ENCODE results near the gene EPHB1.

Gene EPHB1

DNA sequence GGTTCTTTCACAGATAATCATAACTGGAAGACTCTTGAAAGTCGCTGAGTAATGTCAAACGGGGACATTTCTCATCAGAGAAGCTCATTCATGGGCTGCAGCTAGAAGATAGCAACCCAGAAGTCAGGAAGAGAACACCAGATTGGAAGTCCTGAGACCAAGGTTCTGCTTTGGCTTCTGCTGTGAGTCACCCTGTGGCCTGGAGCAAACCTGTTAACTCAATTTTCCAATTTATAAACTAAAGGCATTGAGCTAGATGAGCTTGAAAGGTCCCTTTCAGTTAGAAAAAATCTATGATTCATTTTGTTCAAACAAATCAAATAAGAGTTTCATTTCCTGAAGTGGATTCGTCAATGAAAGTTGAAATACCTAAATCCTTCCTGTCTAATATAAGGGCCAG, 402.2 kb downstream of the EPHB1 start:
- TF ChIP-seq ZNF274 (IDR thresholded peaks at IDR 0.05; ENCODE audit: low read depth, low read length) (no peak), SUZ12 (IDR thresholded peaks at IDR 0.05; ENCODE audit: extremely low read depth, insufficient read depth, insufficient read length) (no peak), YY1 (IDR thresholded peaks at IDR 0.05; ENCODE audit: insufficient read depth, insufficient read length) (no peak)
- H3K4me3 ChIP-seq (ENCODE audit: insufficient read length, low read depth), result no peak overlapping the region
- no peaks in the 10 kb centered on the region for H3K9me3 ChIP-seq (ENCODE audit: insufficient read depth, low read length)
- no peaks in the 10 kb centered on the region for H3K27me3 ChIP-seq (ENCODE audit: insufficient read depth, insufficient read length)
- no peak for DNase-seq (ENCODE audit: low read depth, low spot score)
- H3K9ac ChIP-seq (ENCODE audit: insufficient read length, low read depth), result no peak overlapping the region
- H3K36me3 ChIP-seq (ENCODE audit: insufficient read depth, insufficient read length, low read length), result peaks cover 4% of the 10 kb centered on the region
- no peaks in the 10 kb centered on the region for H3K4me1 ChIP-seq (ENCODE audit: insufficient read depth, insufficient read length)

DNA sequence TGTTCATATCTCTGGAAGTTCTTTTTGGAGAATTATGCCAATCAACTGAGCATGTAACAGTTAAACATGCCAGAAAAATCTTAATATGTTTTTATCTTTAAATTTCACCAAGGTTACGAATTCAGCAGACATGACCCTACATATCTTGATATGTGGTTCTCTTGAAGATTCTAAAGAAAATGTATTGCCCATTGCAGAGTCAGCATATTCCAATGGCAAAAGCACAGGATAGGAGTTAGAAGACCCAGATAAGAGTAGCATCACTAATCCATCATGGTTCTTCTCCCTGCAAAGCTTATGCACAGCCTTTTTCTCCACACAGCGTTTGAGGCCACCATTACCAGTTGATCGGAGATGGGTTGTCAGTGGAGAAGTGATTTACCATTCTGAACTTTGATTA, 402.8 kb downstream of the EPHB1 start:
- no peak for TF ChIP-seq YY1 (IDR thresholded peaks at IDR 0.05; ENCODE audit: insufficient read depth, insufficient read length)
- TF ChIP-seq ZNF274 (IDR thresholded peaks at IDR 0.05; ENCODE audit: low read depth, low read length), result no peak
- no peak for TF ChIP-seq SUZ12 (IDR thresholded peaks at IDR 0.05; ENCODE audit: extremely low read depth, insufficient read depth, insufficient read length)
- no peak overlapping the region for H3K4me3 ChIP-seq (ENCODE audit: insufficient read length, low read depth)
- no peaks in the 10 kb centered on the region for H3K27me3 ChIP-seq (ENCODE audit: insufficient read depth, insufficient read length)
- DNase-seq (ENCODE audit: low read depth, low spot score), result no peak
- no peak overlapping the region for H3K9ac ChIP-seq (ENCODE audit: insufficient read length, low read depth)
- no peaks in the 10 kb centered on the region for H3K9me3 ChIP-seq (ENCODE audit: insufficient read depth, low read length)
- H3K4me1 ChIP-seq (ENCODE audit: insufficient read depth, insufficient read length), result no peaks in the 10 kb centered on the region
- H3K36me3 ChIP-seq (ENCODE audit: insufficient read depth, insufficient read length, low read length), result peaks cover 4% of the 10 kb centered on the region

DNA sequence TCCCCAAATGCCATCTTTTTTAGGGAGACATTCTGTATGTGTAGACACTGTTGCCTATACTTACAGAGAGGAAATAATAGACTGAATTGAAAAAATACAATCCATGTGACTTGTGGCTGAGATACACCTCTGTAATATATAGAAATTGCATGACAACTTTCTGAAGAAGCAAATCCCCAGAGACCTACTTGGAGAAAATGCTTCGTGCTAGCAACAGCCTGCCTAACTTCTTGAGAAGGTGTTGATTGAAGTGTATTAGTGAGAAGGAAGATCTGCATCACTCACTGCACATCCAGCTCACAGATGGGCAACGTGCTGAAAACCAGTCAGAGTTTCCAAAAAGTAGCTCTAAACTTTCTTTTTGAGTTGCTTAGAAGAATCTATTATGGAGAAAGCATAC, 404.1 kb downstream of the EPHB1 start:
- no peak overlapping the region for H3K4me3 ChIP-seq (ENCODE audit: insufficient read length, low read depth)
- TF ChIP-seq YY1 (IDR thresholded peaks at IDR 0.05; ENCODE audit: insufficient read depth, insufficient read length) (no peak), ZNF274 (IDR thresholded peaks at IDR 0.05; ENCODE audit: low read depth, low read length) (no peak), SUZ12 (IDR thresholded peaks at IDR 0.05; ENCODE audit: extremely low read depth, insufficient read depth, insufficient read length) (no peak)
- H3K9ac ChIP-seq (ENCODE audit: insufficient read length, low read depth), result no peak overlapping the region
- H3K9me3 ChIP-seq (ENCODE audit: insufficient read depth, low read length), result no peaks in the 10 kb centered on the region
- DNase-seq (ENCODE audit: low read depth, low spot score), result no peak
- H3K36me3 ChIP-seq (ENCODE audit: insufficient read depth, insufficient read length, low read length), result no peaks in the 10 kb centered on the region
- H3K4me1 ChIP-seq (ENCODE audit: insufficient read depth, insufficient read length), result no peaks in the 10 kb centered on the region
- H3K27me3 ChIP-seq (ENCODE audit: insufficient read depth, insufficient read length), result no peaks in the 10 kb centered on the region

DNA sequence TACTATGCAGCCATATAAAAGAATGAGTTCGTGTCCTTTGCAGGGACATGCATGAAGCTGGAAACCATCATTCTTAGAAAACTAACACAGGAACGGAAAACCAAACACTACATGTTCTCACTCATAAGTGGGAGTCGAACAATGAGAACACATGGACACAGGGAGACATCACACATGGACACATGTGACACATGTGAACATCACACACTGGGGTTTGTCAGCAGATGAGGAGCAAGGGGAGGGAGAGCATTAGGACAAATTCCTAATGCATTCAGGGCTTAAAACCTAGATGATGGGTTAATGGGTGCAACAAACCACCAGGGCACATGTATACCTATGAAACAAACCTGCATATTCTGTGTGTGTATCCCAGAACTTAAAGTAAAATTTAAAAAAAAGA, 408.0 kb downstream of the EPHB1 start:
- Histone ChIP-seq H3K27me3 (ENCODE audit: insufficient read depth, insufficient read length) (no peaks in the 10 kb centered on the region), H3K4me1 (ENCODE audit: insufficient read depth, insufficient read length) (no peaks in the 10 kb centered on the region), H3K4me3 (ENCODE audit: insufficient read length, low read depth) (no peak overlapping the region), H3K9ac (ENCODE audit: insufficient read length, low read depth) (no peak overlapping the region), H3K36me3 (ENCODE audit: insufficient read depth, insufficient read length, low read length) (no peaks in the 10 kb centered on the region), H3K9me3 (ENCODE audit: insufficient read depth, low read length) (no peaks in the 10 kb centered on the region)
- TF ChIP-seq SUZ12 (IDR thresholded peaks at IDR 0.05; ENCODE audit: extremely low read depth, insufficient read depth, insufficient read length) (no peak), YY1 (IDR thresholded peaks at IDR 0.05; ENCODE audit: insufficient read depth, insufficient read length) (no peak), ZNF274 (IDR thresholded peaks at IDR 0.05; ENCODE audit: low read depth, low read length) (no peak)
- DNase-seq (ENCODE audit: low read depth, low spot score), result no peak

DNA sequence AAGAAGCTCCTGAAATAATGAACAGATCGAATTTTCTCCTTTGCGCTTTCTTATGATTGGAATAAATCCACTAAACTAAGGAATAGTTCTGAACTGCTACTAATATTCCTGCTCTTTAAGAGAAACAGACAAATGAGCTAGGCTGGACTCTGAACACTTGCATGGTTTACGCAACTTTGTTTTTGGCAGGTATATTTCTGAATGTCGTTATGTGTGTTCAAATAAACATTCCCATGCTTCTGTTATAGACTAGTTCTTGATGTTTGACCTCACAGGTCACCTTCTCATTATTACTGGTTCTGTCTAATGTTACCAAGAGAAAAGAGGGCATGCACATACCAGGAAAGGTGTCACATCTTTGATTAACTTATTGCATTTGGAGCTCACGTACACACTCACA, 418.2 kb downstream of the EPHB1 start:
- no peak for TF ChIP-seq SUZ12 (IDR thresholded peaks at IDR 0.05; ENCODE audit: extremely low read depth, insufficient read depth, insufficient read length)
- no peak for TF ChIP-seq YY1 (IDR thresholded peaks at IDR 0.05; ENCODE audit: insufficient read depth, insufficient read length)
- no peak for TF ChIP-seq ZNF274 (IDR thresholded peaks at IDR 0.05; ENCODE audit: low read depth, low read length)
- Histone ChIP-seq H3K4me3 (ENCODE audit: insufficient read length, low read depth) (no peak overlapping the region), H3K27me3 (ENCODE audit: insufficient read depth, insufficient read length) (no peaks in the 10 kb centered on the region), H3K9ac (ENCODE audit: insufficient read length, low read depth) (no peak overlapping the region), H3K9me3 (ENCODE audit: insufficient read depth, low read length) (no peaks in the 10 kb centered on the region), H3K36me3 (ENCODE audit: insufficient read depth, insufficient read length, low read length) (no peaks in the 10 kb centered on the region), H3K4me1 (ENCODE audit: insufficient read depth, insufficient read length) (peaks cover 13% of the 10 kb centered on the region)
- no peak for DNase-seq (ENCODE audit: low read depth, low spot score)

DNA sequence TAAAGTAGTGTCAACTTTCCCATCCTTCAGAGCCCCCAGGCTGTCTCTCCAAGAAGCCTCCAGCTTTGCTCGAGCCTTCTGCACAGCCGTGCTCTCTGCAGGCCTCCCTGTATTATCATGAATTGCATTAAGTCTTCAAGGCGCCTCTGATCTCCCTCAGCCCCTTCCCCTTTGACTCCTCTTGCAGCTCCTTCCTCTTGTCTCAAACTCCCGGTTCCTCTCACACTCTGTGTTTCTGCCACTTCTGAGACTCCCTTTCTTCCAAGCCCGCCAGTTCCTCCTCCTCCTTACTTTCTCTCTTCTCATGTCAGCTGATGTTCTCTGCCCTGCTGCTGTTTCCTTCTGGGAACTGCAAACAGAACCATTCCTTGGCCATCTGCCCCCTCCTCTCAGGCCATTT, 418.8 kb downstream of the EPHB1 start:
- no peak for DNase-seq (ENCODE audit: low read depth, low spot score)
- Histone ChIP-seq H3K9me3 (ENCODE audit: insufficient read depth, low read length) (no peaks in the 10 kb centered on the region), H3K36me3 (ENCODE audit: insufficient read depth, insufficient read length, low read length) (no peaks in the 10 kb centered on the region), H3K27me3 (ENCODE audit: insufficient read depth, insufficient read length) (no peaks in the 10 kb centered on the region), H3K9ac (ENCODE audit: insufficient read length, low read depth) (no peak overlapping the region), H3K4me3 (ENCODE audit: insufficient read length, low read depth) (no peak overlapping the region), H3K4me1 (ENCODE audit: insufficient read depth, insufficient read length) (peaks cover 13% of the 10 kb centered on the region)
- TF ChIP-seq YY1 (IDR thresholded peaks at IDR 0.05; ENCODE audit: insufficient read depth, insufficient read length), result no peak
- TF ChIP-seq ZNF274 (IDR thresholded peaks at IDR 0.05; ENCODE audit: low read depth, low read length), result no peak

DNA sequence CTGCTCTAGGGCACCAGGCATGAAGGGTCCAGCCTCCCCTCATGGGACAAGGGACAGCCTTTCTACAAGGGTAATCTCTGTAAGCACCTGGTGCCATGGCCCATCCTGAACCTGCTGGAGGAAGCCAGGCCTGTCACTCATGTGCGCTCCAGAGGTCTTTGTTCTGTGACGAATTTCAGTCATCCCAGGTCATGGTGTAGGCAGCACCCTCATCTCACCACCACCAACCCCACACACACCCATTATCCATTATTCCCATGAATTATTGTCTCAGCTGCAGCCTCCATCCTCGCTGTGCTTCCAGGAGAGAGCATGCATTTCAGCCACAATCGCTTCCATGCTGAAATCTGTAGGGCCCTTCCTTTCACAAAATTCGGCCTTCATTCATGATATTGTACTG, 419.3 kb downstream of the EPHB1 start:
- DNase-seq (ENCODE audit: low read depth, low spot score), result no peak
- TF ChIP-seq YY1 (IDR thresholded peaks at IDR 0.05; ENCODE audit: insufficient read depth, insufficient read length) (no peak), SUZ12 (IDR thresholded peaks at IDR 0.05; ENCODE audit: extremely low read depth, insufficient read depth, insufficient read length) (no peak)

DNA sequence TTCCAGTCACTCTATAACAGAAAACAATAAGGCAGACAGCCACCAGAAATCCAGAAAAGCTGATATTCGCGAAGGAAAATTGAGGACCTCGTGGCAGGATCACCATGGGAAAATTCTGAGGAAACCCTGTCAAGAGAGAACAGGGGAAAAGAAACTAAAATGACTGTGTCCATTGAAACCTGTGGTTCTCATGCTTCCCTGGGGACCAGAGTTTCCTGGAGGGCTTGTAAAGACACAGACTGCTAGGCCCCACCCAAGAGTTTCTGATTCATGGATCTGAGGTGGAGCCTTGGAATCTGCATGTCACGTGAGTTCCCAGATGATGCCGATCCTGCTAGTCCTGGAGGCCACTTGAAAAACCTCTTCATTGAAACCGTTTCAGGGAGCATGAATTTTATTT, 420.5 kb downstream of the EPHB1 start:
- H3K9ac ChIP-seq (ENCODE audit: insufficient read length, low read depth), result no peak overlapping the region
- no peaks in the 10 kb centered on the region for H3K36me3 ChIP-seq (ENCODE audit: insufficient read depth, insufficient read length, low read length)
- no peak for DNase-seq (ENCODE audit: low read depth, low spot score)
- no peak for TF ChIP-seq ZNF274 (IDR thresholded peaks at IDR 0.05; ENCODE audit: low read depth, low read length)
- TF ChIP-seq SUZ12 (IDR thresholded peaks at IDR 0.05; ENCODE audit: extremely low read depth, insufficient read depth, insufficient read length), result no peak
- no peak for TF ChIP-seq YY1 (IDR thresholded peaks at IDR 0.05; ENCODE audit: insufficient read depth, insufficient read length)
- H3K9me3 ChIP-seq (ENCODE audit: insufficient read depth, low read length), result no peaks in the 10 kb centered on the region; the same call in 1 of the 2 replicates
- peaks cover 13% of the 10 kb centered on the region for H3K4me1 ChIP-seq (ENCODE audit: insufficient read depth, insufficient read length)
- no peaks in the 10 kb centered on the region for H3K27me3 ChIP-seq (ENCODE audit: insufficient read depth, insufficient read length)
- no peak overlapping the region for H3K4me3 ChIP-seq (ENCODE audit: insufficient read length, low read depth)

More for the DNA sequence above, 419.3 kb downstream of the EPHB1 start:
- H3K36me3 ChIP-seq (ENCODE audit: insufficient read depth, insufficient read length, low read length), result no peaks in the 10 kb centered on the region
- H3K9ac ChIP-seq (ENCODE audit: insufficient read length, low read depth), result no peak overlapping the region
- peaks cover 13% of the 10 kb centered on the region for H3K4me1 ChIP-seq (ENCODE audit: insufficient read depth, insufficient read length)
- H3K9me3 ChIP-seq (ENCODE audit: insufficient read depth, low read length), result no peaks in the 10 kb centered on the region; the same call in 1 of the 2 replicates
- no peaks in the 10 kb centered on the region for H3K27me3 ChIP-seq (ENCODE audit: insufficient read depth, insufficient read length)
- H3K4me3 ChIP-seq (ENCODE audit: insufficient read length, low read depth), result no peak overlapping the region

Measured in NT2/D1 (cell line).